ENCODE measurements around the gene PSTPIP1. TPM values are rescaled to one million over a fixed set of nuclear protein-coding genes. Genes with fewer than 3 reads are reported as not detected.

Gene PSTPIP1
- total and polyA plus RNA-seq, 2 experiments from 2014 or later = 0.80 to 3.7 TPM

GRCh38 chr15:77017091-77017660 is 22.2 kb downstream of the PSTPIP1 start:
- Histone ChIP-seq H3K27ac (ENCODE audit: low read depth) (no peak overlapping the region), H2AFZ (no peak overlapping the region), H3F3A (replicated peaks; ENCODE audit: low read depth) (no peaks in the 10 kb centered on the region), H4K20me1 (replicated peaks; ENCODE audit: insufficient read depth) (no peaks in the 10 kb centered on the region), H3K4me3 (no peak overlapping the region), H3K4me2 (no peak overlapping the region), H3K9me2 (ENCODE audit: insufficient read depth) (no peaks in the 10 kb centered on the region), H3K36me3 (ENCODE audit: insufficient read depth) (no peaks in the 10 kb centered on the region), H3K27me3 (ENCODE audit: insufficient read depth) (no peaks in the 10 kb centered on the region), H3K79me2 (replicated peaks; ENCODE audit: insufficient read depth) (no peaks in the 10 kb centered on the region), H3K4me1 (ENCODE audit: insufficient read depth) (no peaks in the 10 kb centered on the region)
- Mint-ChIP-seq H3K27ac (no peak overlapping the region), H3K27me3 (ENCODE audit: insufficient read depth, low read depth, poor library complexity) (peaks cover 5% of the 10 kb centered on the region), H3K9me3 (no peaks in the 10 kb centered on the region), H3K36me3 (ENCODE audit: low read depth) (no peaks in the 10 kb centered on the region; the same call in 2 of the 3 replicates), H3K4me3 (no peak overlapping the region), H3K4me1 (no peaks in the 10 kb centered on the region; the same call in 2 of the 3 replicates)
- TF ChIP-seq EZH2phosphoT487 (IDR thresholded peaks at IDR 0.05; ENCODE audit: unreplicated experiment) (no peak), STAT1 (IDR thresholded peaks at IDR 0.05; ENCODE audit: unreplicated experiment) (no peak), ZNF114 (CRISPR knock-in tag; IDR thresholded peaks at IDR 0.05) (no peak)
- ATAC-seq (no peak), DNase-seq (ENCODE audit: low spot score) (no peak)

- Mint-ChIP-seq H3K36me3 (ENCODE audit: low read depth) (no peaks in the 10 kb centered on the region; the same call in 2 of the 3 replicates), H3K27me3 (ENCODE audit: insufficient read depth, low read depth, poor library complexity) (peaks cover 5% of the 10 kb centered on the region), H3K9me3 (no peaks in the 10 kb centered on the region), H3K27ac (no peak overlapping the region; the same call in 1 of the 2 replicates), H3K4me3 (no peak overlapping the region), H3K4me1 (no peaks in the 10 kb centered on the region; the same call in 2 of the 3 replicates)
- DNase-seq (ENCODE audit: low spot score) = no peak
- no peak for ATAC-seq
- H3F3A ChIP-seq (replicated peaks; ENCODE audit: low read depth) = no peaks in the 10 kb centered on the region
- H3K79me2 ChIP-seq (replicated peaks; ENCODE audit: insufficient read depth) = no peaks in the 10 kb centered on the region
- H3K4me1 ChIP-seq (ENCODE audit: insufficient read depth) = no peaks in the 10 kb centered on the region
- H3K36me3 ChIP-seq (ENCODE audit: insufficient read depth) = no peaks in the 10 kb centered on the region
- no peak overlapping the region for H2AFZ ChIP-seq
- no peak overlapping the region for H3K4me2 ChIP-seq
- no peaks in the 10 kb centered on the region for H3K27me3 ChIP-seq (ENCODE audit: insufficient read depth)
- no peaks in the 10 kb centered on the region for H4K20me1 ChIP-seq (replicated peaks; ENCODE audit: insufficient read depth)
- H3K4me3 ChIP-seq = no peak overlapping the region
- H3K9me2 ChIP-seq (ENCODE audit: insufficient read depth) = no peaks in the 10 kb centered on the region
- no peak overlapping the region for H3K27ac ChIP-seq (ENCODE audit: low read depth)
- TF ChIP-seq ZNF462 (CRISPR knock-in tag; IDR thresholded peaks at IDR 0.05) (no peak), POLR2AphosphoS5 (IDR thresholded peaks at IDR 0.05; ENCODE audit: low read depth) (no peak), CREB1 (CRISPR knock-in tag; IDR thresholded peaks at IDR 0.05; ENCODE audit: low read depth) (no peak), EZH2 (IDR thresholded peaks at IDR 0.05; ENCODE audit: low read depth, unreplicated experiment) (no peak)
- TF ChIP-seq, protein P1, sequence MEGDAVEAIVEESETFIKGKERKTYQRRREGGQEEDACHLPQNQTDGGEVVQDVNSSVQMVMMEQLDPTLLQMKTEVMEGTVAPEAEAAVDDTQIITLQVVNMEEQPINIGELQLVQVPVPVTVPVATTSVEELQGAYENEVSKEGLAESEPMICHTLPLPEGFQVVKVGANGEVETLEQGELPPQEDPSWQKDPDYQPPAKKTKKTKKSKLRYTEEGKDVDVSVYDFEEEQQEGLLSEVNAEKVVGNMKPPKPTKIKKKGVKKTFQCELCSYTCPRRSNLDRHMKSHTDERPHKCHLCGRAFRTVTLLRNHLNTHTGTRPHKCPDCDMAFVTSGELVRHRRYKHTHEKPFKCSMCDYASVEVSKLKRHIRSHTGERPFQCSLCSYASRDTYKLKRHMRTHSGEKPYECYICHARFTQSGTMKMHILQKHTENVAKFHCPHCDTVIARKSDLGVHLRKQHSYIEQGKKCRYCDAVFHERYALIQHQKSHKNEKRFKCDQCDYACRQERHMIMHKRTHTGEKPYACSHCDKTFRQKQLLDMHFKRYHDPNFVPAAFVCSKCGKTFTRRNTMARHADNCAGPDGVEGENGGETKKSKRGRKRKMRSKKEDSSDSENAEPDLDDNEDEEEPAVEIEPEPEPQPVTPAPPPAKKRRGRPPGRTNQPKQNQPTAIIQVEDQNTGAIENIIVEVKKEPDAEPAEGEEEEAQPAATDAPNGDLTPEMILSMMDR (conservative IDR thresholded peaks at IDR 0.05; ENCODE audit: low read depth in 2 of 2) = no peak
These were observed 23.1 kb downstream of the PSTPIP1 start for GRCh38 chr15:77017761-77018720.
